Gastrocnemius medialis (tissue), 4 donors: ENCODE data around the gene TBCCD1.

Source experiments
- POLR2A ChIP-seq, 2 donors: fragments of 450-650 bp; IDR thresholded peaks; one replicate each; pipeline ENCODE4 v1.6.1; 2017; ENCODE audit warnings: antibody characterized with exemption in 2 of 2, mild to moderate bottlenecking in 2 of 2, moderate library complexity in 2 of 2
- TF ChIP-seq, protein P1 (sequence below), 5 experiments: fragments of 450-650 bp in 3 of 5; fragments of 200-600 bp in 2 of 5; sonication (generic) in 2 of 5; IDR thresholded peaks in 4 of 5; conservative IDR thresholded peaks in 1 of 5; 1 replicate in 4 of 5; 2 replicates in 1 of 5; pipeline ENCODE4 v1.5.1; 2016 to 2019; ENCODE audit warnings: antibody characterized with exemption in 5 of 5, mild to moderate bottlenecking in 3 of 5, moderate library complexity in 3 of 5

GRCh38 chr3:186594591-186595113, 27.5 kb upstream of the TBCCD1 start:
- TF ChIP-seq, protein P1, sequence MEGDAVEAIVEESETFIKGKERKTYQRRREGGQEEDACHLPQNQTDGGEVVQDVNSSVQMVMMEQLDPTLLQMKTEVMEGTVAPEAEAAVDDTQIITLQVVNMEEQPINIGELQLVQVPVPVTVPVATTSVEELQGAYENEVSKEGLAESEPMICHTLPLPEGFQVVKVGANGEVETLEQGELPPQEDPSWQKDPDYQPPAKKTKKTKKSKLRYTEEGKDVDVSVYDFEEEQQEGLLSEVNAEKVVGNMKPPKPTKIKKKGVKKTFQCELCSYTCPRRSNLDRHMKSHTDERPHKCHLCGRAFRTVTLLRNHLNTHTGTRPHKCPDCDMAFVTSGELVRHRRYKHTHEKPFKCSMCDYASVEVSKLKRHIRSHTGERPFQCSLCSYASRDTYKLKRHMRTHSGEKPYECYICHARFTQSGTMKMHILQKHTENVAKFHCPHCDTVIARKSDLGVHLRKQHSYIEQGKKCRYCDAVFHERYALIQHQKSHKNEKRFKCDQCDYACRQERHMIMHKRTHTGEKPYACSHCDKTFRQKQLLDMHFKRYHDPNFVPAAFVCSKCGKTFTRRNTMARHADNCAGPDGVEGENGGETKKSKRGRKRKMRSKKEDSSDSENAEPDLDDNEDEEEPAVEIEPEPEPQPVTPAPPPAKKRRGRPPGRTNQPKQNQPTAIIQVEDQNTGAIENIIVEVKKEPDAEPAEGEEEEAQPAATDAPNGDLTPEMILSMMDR (IDR thresholded peaks at IDR 0.05 in 4 of 5, conservative IDR thresholded peaks at IDR 0.05 in 1 of 5), result no peak
- no peak for TF ChIP-seq POLR2A (IDR thresholded peaks at IDR 0.05)
